ENCODE data around the gene TMEM9B.

Gene TMEM9B

DNA sequence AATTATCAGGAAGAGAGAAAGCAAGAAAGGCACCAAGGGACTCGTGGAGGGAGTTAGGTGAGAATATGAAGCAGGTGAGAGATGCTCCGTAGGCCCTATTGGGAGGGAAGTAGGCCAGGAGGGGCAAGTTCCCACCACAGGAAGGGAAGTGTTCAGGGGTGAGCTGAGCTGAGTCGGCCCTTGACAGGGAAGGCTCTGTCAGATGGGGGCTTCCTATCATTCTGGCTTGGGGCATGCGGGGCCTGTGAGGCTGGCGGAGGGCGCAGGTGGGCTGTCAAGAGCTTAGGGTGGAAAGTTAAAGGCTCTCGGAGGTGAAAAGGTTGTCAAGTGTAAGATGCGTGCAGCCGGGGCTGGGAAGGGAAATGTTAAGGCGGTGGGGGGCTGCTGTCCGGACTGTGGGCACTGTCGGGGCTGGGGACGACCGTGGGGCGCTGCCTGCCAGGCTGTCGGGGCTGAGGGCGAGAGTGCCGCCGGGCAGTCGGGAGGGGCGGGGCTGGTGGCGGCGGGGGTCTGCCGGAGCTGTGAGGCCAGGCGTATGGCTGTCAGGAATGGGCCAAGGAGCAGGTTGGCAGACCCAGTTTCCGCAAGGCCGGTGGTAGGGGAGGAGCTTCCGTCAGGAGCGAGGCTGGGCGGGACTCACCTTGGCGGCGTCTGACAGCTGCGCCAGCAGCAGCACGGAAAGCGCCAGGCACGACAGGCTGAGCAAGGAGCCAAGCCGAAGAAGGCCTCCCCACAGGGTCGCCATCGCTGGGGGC lies 496 bp downstream of the TMEM9B start:
- peak; percentile 69 to 83 for DNase-seq (ENCODE audit: low read depth in 1 of 2, low spot score in 1 of 2)
- TF ChIP-seq SPI1 (IDR thresholded peaks at IDR 0.05; ENCODE audit: borderline replicate concordance, low read depth) (no peak), POLR2AphosphoS5 (IDR thresholded peaks at IDR 0.05; ENCODE audit: low read depth) (no peak), GABPA (IDR thresholded peaks at IDR 0.05; ENCODE audit: low read depth) (no peak), CTCF (IDR thresholded peaks at IDR 0.05; ENCODE audit: insufficient read depth, low read length) (no peak), REST (IDR thresholded peaks at IDR 0.05; ENCODE audit: insufficient replicate concordance, low read depth) (no peak)
- H3K27ac ChIP-seq (replicated peaks), result peak overlapping the region; percentile 91
- H3K27me3 ChIP-seq (ENCODE audit: insufficient read depth, poor library complexity, severe bottlenecking), result no peaks in the 10 kb centered on the region
- peak overlapping the region; percentile 77 for H3K4me3 ChIP-seq (replicated peaks; ENCODE audit: insufficient read depth, low read length)

DNA sequence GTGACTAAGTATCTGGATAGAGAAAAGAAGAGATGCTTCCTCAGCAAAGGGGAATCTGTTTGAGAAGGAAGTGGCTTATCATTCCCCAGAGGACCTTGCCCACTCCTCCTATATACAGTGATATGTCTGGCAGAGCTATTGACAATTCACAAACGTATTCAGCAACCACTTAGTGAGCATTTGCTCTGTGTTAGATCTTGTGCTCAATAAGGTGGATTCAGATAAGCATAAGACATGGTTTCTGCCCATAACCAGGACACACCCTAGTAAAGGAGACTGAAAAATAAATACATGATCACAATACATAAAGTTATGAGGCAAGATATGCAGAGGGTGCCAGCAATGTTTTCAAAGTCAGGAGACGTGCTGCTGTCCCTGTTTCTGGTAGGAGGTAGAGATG lies 1.4 kb downstream of the TMEM9B start:
- H3K27ac ChIP-seq (replicated peaks), result no peak overlapping the region
- H3K4me3 ChIP-seq (replicated peaks; ENCODE audit: insufficient read depth, low read length), result no peak overlapping the region
- no peak for DNase-seq (ENCODE audit: low read depth in 1 of 2, low spot score in 1 of 2)
- H3K27me3 ChIP-seq (ENCODE audit: insufficient read depth, poor library complexity, severe bottlenecking), result no peaks in the 10 kb centered on the region
- TF ChIP-seq SPI1 (IDR thresholded peaks at IDR 0.05; ENCODE audit: borderline replicate concordance, low read depth) (no peak), REST (IDR thresholded peaks at IDR 0.05; ENCODE audit: insufficient replicate concordance, low read depth) (no peak), GABPA (IDR thresholded peaks at IDR 0.05; ENCODE audit: low read depth) (no peak), CTCF (IDR thresholded peaks at IDR 0.05; ENCODE audit: insufficient read depth, low read length) (no peak), POLR2AphosphoS5 (IDR thresholded peaks at IDR 0.05; ENCODE audit: low read depth) (no peak)

DNA sequence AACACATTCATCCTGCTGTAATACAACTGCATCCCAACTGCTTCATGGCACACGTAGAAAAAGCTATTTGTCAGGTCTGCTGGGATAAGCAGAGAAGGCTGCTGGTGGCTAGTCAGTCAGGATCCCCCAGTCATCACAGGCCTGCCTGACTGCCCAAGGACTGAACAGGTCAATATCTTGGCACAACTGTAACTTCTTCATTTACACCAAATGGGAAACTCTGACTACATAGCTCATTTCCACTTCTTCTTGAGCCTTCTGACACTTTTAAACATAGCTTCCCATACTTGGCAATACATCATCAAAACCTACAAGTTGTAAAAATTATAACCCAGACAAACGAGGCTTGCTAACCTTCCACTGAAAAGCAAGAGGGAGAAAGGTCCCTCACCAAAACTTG lies 2.8 kb downstream of the TMEM9B start:
- H3K27me3 ChIP-seq (ENCODE audit: insufficient read depth, poor library complexity, severe bottlenecking), result no peaks in the 10 kb centered on the region
- DNase-seq (ENCODE audit: low read depth in 1 of 2, low spot score in 1 of 2), result no peak
- TF ChIP-seq POLR2AphosphoS5 (IDR thresholded peaks at IDR 0.05; ENCODE audit: low read depth) (no peak), SPI1 (IDR thresholded peaks at IDR 0.05; ENCODE audit: borderline replicate concordance, low read depth) (no peak), GABPA (IDR thresholded peaks at IDR 0.05; ENCODE audit: low read depth) (no peak), CTCF (IDR thresholded peaks at IDR 0.05; ENCODE audit: insufficient read depth, low read length) (no peak), REST (IDR thresholded peaks at IDR 0.05; ENCODE audit: insufficient replicate concordance, low read depth) (no peak)

More for the DNA sequence above, 2.8 kb downstream of the TMEM9B start:
- Histone ChIP-seq H3K27ac (replicated peaks) (no peak overlapping the region), H3K4me3 (replicated peaks; ENCODE audit: insufficient read depth, low read length) (no peak overlapping the region)

Measured in HL-60 (cell line).